ENCODE data around the gene PLVAP. TPM values are rescaled to one million over a fixed set of nuclear protein-coding genes. Genes with fewer than 3 reads are reported as not detected.

Gene PLVAP
- total and polyA plus RNA-seq, 11 donors: 7.1 to 52.8 (median 24.5) TPM

- DNase-seq (no peak), ATAC-seq (no peak)
- no peaks in the 10 kb centered on the region for H3K9me3 ChIP-seq
- H3K36me3 ChIP-seq: no peaks in the 10 kb centered on the region
- H3K27ac ChIP-seq: peak overlapping the region in 1 of 12 donors; percentile 34
- 71 to 78% (median 76%) methylated on average over 8 of the region's 8 CpGs for WGBS, 4 donors
- no peak for TF ChIP-seq POLR2A (IDR thresholded peaks at IDR 0.05)
- no peak for TF ChIP-seq CTCF (IDR thresholded peaks at IDR 0.05)
- peaks cover 0 to 47% (median 20%) of the 10 kb centered on the region in 12 donors for H3K4me1 ChIP-seq
- H3K4me3 ChIP-seq: no peak overlapping the region
- intact Hi-C loops (cut with DNase I): no loop called here
- H3K27me3 ChIP-seq: no peaks in the 10 kb centered on the region
Observed at GRCh38 chr19:17353386-17353785, 23.8 kb downstream of the PLVAP start.

- peaks cover 0 to 47% (median 25%) of the 10 kb centered on the region in 12 donors for H3K4me1 ChIP-seq
- H3K9me3 ChIP-seq: no peaks in the 10 kb centered on the region
- DNase-seq (no peak), ATAC-seq (peak in 2 of 4 donors; percentile 17 to 38)
- no peak for TF ChIP-seq POLR2A (IDR thresholded peaks at IDR 0.05)
- TF ChIP-seq CTCF (IDR thresholded peaks at IDR 0.05): no peak
- H3K27me3 ChIP-seq: no peaks in the 10 kb centered on the region
- H3K4me3 ChIP-seq: no peak overlapping the region
- H3K27ac ChIP-seq: peak overlapping the region in 3 of 12 donors; percentile 29 to 41 (median 34)
- intact Hi-C loops (cut with DNase I): no loop called here
- no peaks in the 10 kb centered on the region for H3K36me3 ChIP-seq
- WGBS, 4 donors: 25 to 46% (median 33%) methylated on average over 8 to 14 of the region's 14 CpGs
Observed at GRCh38 chr19:17352608-17353280, 24.4 kb downstream of the PLVAP start.

GRCh38 chr19:17351815-17352435 is 25.2 kb downstream of the PLVAP start:
- Histone ChIP-seq H3K9me3 (no peaks in the 10 kb centered on the region), H3K27me3 (no peaks in the 10 kb centered on the region), H3K4me1 (peaks cover 0 to 49% (median 33%) of the 10 kb centered on the region in 12 donors), H3K27ac (no peak overlapping the region), H3K36me3 (no peaks in the 10 kb centered on the region), H3K4me3 (no peak overlapping the region)
- intact Hi-C loops (cut with DNase I): no loop called here
- DNase-seq (no peak), ATAC-seq (no peak)
- TF ChIP-seq POLR2A (IDR thresholded peaks at IDR 0.05) (no peak), CTCF (IDR thresholded peaks at IDR 0.05) (no peak)
- 85 to 92% (median 89%) methylated on average over 38 to 45 of the region's 45 CpGs for WGBS, 4 donors

- intact Hi-C loops (cut with DNase I): loop anchor here in 6 of 10 donors (5.0 to 10.0 kb wide), 4 partner anchors 114 to 506 kb away; partner anchors contain the start of genes NXNL1 (in 3 of the 6) and RPL18A (in 1 of the 6)
- H3K27me3 ChIP-seq: no peaks in the 10 kb centered on the region
- peak overlapping the region in 2 of 12 donors; percentile 3 to 28 for H3K4me3 ChIP-seq
- H3K36me3 ChIP-seq: no peaks in the 10 kb centered on the region
- peaks cover 0 to 59% (median 41%) of the 10 kb centered on the region in 12 donors for H3K4me1 ChIP-seq
- TF ChIP-seq CTCF (IDR thresholded peaks at IDR 0.05) (no peak), POLR2A (IDR thresholded peaks at IDR 0.05) (no peak)
- WGBS, 4 donors: 6 to 11% (median 8%) methylated on average over 9 to 12 of the region's 12 CpGs
- peak overlapping the region in 9 of 12 donors; percentile 11 to 84 (median 72) for H3K27ac ChIP-seq
- DNase-seq (peak; percentile 78 to 88 (median 81)), ATAC-seq (peak; percentile 42 to 80 (median 76))
- H3K9me3 ChIP-seq: no peaks in the 10 kb centered on the region
Observed at GRCh38 chr19:17348700-17349099, 28.4 kb downstream of the PLVAP start.
